ENCODE measurements around the gene SSBP3.
A peak's percentile ranks its signal among the peaks of the same experiment; 100 is the strongest.

Gene SSBP3

GRCh38 chr1:54387419-54387818, 18.8 kb downstream of the SSBP3 start:
- FAIRE-seq: no peak
- TF ChIP-seq SPI1 (IDR thresholded peaks at IDR 0.05; ENCODE audit: low read depth, low read length) (no peak), PAX5 (IDR thresholded peaks at IDR 0.05; ENCODE audit: insufficient read depth, low read length, severe bottlenecking) (no peak)

GRCh38 chr1:54385727-54386022, 20.5 kb downstream of the SSBP3 start:
- no peak for FAIRE-seq
- TF ChIP-seq POU2F2 (IDR thresholded peaks at IDR 0.05; ENCODE audit: low read depth, low read length): no peak
- DNase-seq (ENCODE audit: insufficient read length, low spot score): no peak

More at GRCh38 chr1:54387419-54387818, 18.8 kb downstream of the SSBP3 start:
- DNase-seq (ENCODE audit: insufficient read length, low spot score): no peak

GRCh38 chr1:54384918-54385726, 21.1 kb downstream of the SSBP3 start:
- no peak for DNase-seq (ENCODE audit: insufficient read length, low spot score)
- TF ChIP-seq POU2F2 (IDR thresholded peaks at IDR 0.05; ENCODE audit: low read depth, low read length) (no peak), PAX5 (IDR thresholded peaks at IDR 0.05; ENCODE audit: insufficient read depth, low read length, severe bottlenecking) (no peak), TAF1 (IDR thresholded peaks at IDR 0.05; ENCODE audit: low read depth, low read length) (no peak), POLR2A (IDR thresholded peaks at IDR 0.05; ENCODE audit: low read depth, low read length) (no peak)
- no peak for FAIRE-seq

GRCh38 chr1:54384471-54384870, 21.7 kb downstream of the SSBP3 start:
- FAIRE-seq: no peak
- no peak for TF ChIP-seq POLR2AphosphoS5 (IDR thresholded peaks at IDR 0.05; ENCODE audit: low read depth, low read length)
- TF ChIP-seq POLR2A (IDR thresholded peaks at IDR 0.05; ENCODE audit: low read depth, low read length): no peak
- TF ChIP-seq TAF1 (IDR thresholded peaks at IDR 0.05; ENCODE audit: low read depth, low read length): no peak
- no peak for TF ChIP-seq POU2F2 (IDR thresholded peaks at IDR 0.05; ENCODE audit: low read depth, low read length)
- no peak for TF ChIP-seq SPI1 (IDR thresholded peaks at IDR 0.05; ENCODE audit: low read depth, low read length)
- no peak for TF ChIP-seq PAX5 (IDR thresholded peaks at IDR 0.05; ENCODE audit: insufficient read depth, low read length, severe bottlenecking)
- no peak for DNase-seq (ENCODE audit: insufficient read length, low spot score)

- FAIRE-seq (peak; percentile 87), DNase-seq (ENCODE audit: insufficient read length, low spot score) (no peak)
- no peak for TF ChIP-seq TAF1 (IDR thresholded peaks at IDR 0.05; ENCODE audit: low read depth, low read length)
- TF ChIP-seq SPI1 (IDR thresholded peaks at IDR 0.05; ENCODE audit: low read depth, low read length): no peak
- no peak for TF ChIP-seq POU2F2 (IDR thresholded peaks at IDR 0.05; ENCODE audit: low read depth, low read length)
- TF ChIP-seq POLR2A (IDR thresholded peaks at IDR 0.05; ENCODE audit: low read depth, low read length): no peak
- no peak for TF ChIP-seq PAX5 (IDR thresholded peaks at IDR 0.05; ENCODE audit: insufficient read depth, low read length, severe bottlenecking)
- TF ChIP-seq POLR2AphosphoS5 (IDR thresholded peaks at IDR 0.05; ENCODE audit: low read depth, low read length): no peak
Observed at GRCh38 chr1:54381524-54381923, 24.7 kb downstream of the SSBP3 start.

- TF ChIP-seq SPI1 (IDR thresholded peaks at IDR 0.05; ENCODE audit: low read depth, low read length) (no peak), POU2F2 (IDR thresholded peaks at IDR 0.05; ENCODE audit: low read depth, low read length) (no peak), PAX5 (IDR thresholded peaks at IDR 0.05; ENCODE audit: insufficient read depth, low read length, severe bottlenecking) (no peak), TAF1 (IDR thresholded peaks at IDR 0.05; ENCODE audit: low read depth, low read length) (no peak), POLR2AphosphoS5 (IDR thresholded peaks at IDR 0.05; ENCODE audit: low read depth, low read length) (no peak), POLR2A (IDR thresholded peaks at IDR 0.05; ENCODE audit: low read depth, low read length) (no peak)
- FAIRE-seq (no peak), DNase-seq (ENCODE audit: insufficient read length, low spot score) (no peak)
Observed at GRCh38 chr1:54380290-54380882, 25.8 kb downstream of the SSBP3 start.

GRCh38 chr1:54379555-54380289, 26.5 kb downstream of the SSBP3 start:
- FAIRE-seq (no peak), DNase-seq (ENCODE audit: insufficient read length, low spot score) (no peak)
- TF ChIP-seq PAX5 (IDR thresholded peaks at IDR 0.05; ENCODE audit: insufficient read depth, low read length, severe bottlenecking): no peak
- no peak for TF ChIP-seq SPI1 (IDR thresholded peaks at IDR 0.05; ENCODE audit: low read depth, low read length)
- TF ChIP-seq POLR2A (IDR thresholded peaks at IDR 0.05; ENCODE audit: low read depth, low read length): no peak
- TF ChIP-seq TAF1 (IDR thresholded peaks at IDR 0.05; ENCODE audit: low read depth, low read length): no peak
- no peak for TF ChIP-seq POU2F2 (IDR thresholded peaks at IDR 0.05; ENCODE audit: low read depth, low read length)
- no peak for TF ChIP-seq POLR2AphosphoS5 (IDR thresholded peaks at IDR 0.05; ENCODE audit: low read depth, low read length)

GRCh38 chr1:54378874-54379554, 27.2 kb downstream of the SSBP3 start:
- DNase-seq (ENCODE audit: insufficient read length, low spot score): no peak
- no peak for TF ChIP-seq TAF1 (IDR thresholded peaks at IDR 0.05; ENCODE audit: low read depth, low read length)
- no peak for TF ChIP-seq POU2F2 (IDR thresholded peaks at IDR 0.05; ENCODE audit: low read depth, low read length)
- no peak for TF ChIP-seq PAX5 (IDR thresholded peaks at IDR 0.05; ENCODE audit: insufficient read depth, low read length, severe bottlenecking)
- no peak for TF ChIP-seq POLR2AphosphoS5 (IDR thresholded peaks at IDR 0.05; ENCODE audit: low read depth, low read length)
- TF ChIP-seq POLR2A (IDR thresholded peaks at IDR 0.05; ENCODE audit: low read depth, low read length): no peak
- no peak for TF ChIP-seq SPI1 (IDR thresholded peaks at IDR 0.05; ENCODE audit: low read depth, low read length)
- FAIRE-seq: no peak

- DNase-seq (ENCODE audit: insufficient read length, low spot score): no peak
- FAIRE-seq: peak; percentile 35
Observed at GRCh38 chr1:54378157-54378873, 27.9 kb downstream of the SSBP3 start.

More at GRCh38 chr1:54378157-54378873, 27.9 kb downstream of the SSBP3 start:
- TF ChIP-seq POU2F2 (IDR thresholded peaks at IDR 0.05; ENCODE audit: low read depth, low read length) (no peak), PAX5 (IDR thresholded peaks at IDR 0.05; ENCODE audit: insufficient read depth, low read length, severe bottlenecking) (no peak), TAF1 (IDR thresholded peaks at IDR 0.05; ENCODE audit: low read depth, low read length) (no peak), POLR2AphosphoS5 (IDR thresholded peaks at IDR 0.05; ENCODE audit: low read depth, low read length) (no peak), POLR2A (IDR thresholded peaks at IDR 0.05; ENCODE audit: low read depth, low read length) (no peak), SPI1 (IDR thresholded peaks at IDR 0.05; ENCODE audit: low read depth, low read length) (no peak)
